Measurements from ENCODE around the gene ATP13A2.

ATP13A2 gene

GRCh38 chr1:17027900-17028299 lies 16.2 kb upstream of the ATP13A2 start:
- H3K36me3 ChIP-seq (ENCODE audit: insufficient read depth, low read length): peaks cover 67% of the 10 kb centered on the region
- H3K4me1 ChIP-seq (ENCODE audit: insufficient read depth, low read length): no peaks in the 10 kb centered on the region
- no peaks in the 10 kb centered on the region for H3K9me3 ChIP-seq (ENCODE audit: low read length)
- no peak overlapping the region for H3K4me3 ChIP-seq (ENCODE audit: low read depth in 1 of 2, low read length in 2 of 2)
- no peaks in the 10 kb centered on the region for H3K27me3 ChIP-seq (ENCODE audit: control insufficient read depth in 1 of 2, insufficient read depth in 2 of 2, low read length in 2 of 2)
- no peak overlapping the region for H3K9ac ChIP-seq (ENCODE audit: low read length)
- H3K27ac ChIP-seq (ENCODE audit: low read depth, low read length): no peak overlapping the region

DNA sequence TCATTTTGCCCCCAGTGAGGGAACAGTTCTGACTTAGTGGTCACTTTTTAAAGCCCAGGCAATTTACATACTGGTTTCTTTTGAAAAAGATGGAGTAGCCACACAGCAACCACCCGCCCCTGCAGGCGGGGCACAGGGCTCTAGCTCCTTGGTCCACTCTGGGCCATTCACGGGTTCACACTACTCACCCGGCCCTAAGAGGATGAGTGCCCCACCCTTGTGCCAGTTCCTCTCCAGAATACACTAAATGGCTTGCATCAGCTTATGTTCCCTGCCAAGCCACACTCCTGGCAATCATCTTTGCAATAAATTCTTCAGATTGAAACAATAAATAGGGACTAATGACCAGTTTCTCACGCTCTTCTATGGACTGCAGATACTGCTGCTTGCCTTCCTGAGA lies 15.7 kb upstream of the ATP13A2 start:
- no peaks in the 10 kb centered on the region for H3K4me1 ChIP-seq (ENCODE audit: insufficient read depth, low read length)
- no peak overlapping the region for H3K9ac ChIP-seq (ENCODE audit: low read length)
- no peak overlapping the region for H3K27ac ChIP-seq (ENCODE audit: low read depth, low read length)
- H3K9me3 ChIP-seq (ENCODE audit: low read length): no peaks in the 10 kb centered on the region
- no peak overlapping the region for H3K4me3 ChIP-seq (ENCODE audit: low read depth in 1 of 2, low read length in 2 of 2)
- H3K27me3 ChIP-seq (ENCODE audit: control insufficient read depth in 1 of 2, insufficient read depth in 2 of 2, low read length in 2 of 2): no peaks in the 10 kb centered on the region
- peaks cover 67% of the 10 kb centered on the region for H3K36me3 ChIP-seq (ENCODE audit: insufficient read depth, low read length)

GRCh38 chr1:17024721-17025120 lies 13.0 kb upstream of the ATP13A2 start:
- Histone ChIP-seq H3K36me3 (ENCODE audit: insufficient read depth, low read length) (peaks cover 86% of the 10 kb centered on the region), H3K27me3 (ENCODE audit: control insufficient read depth in 1 of 2, insufficient read depth in 2 of 2, low read length in 2 of 2) (no peaks in the 10 kb centered on the region)

DNA sequence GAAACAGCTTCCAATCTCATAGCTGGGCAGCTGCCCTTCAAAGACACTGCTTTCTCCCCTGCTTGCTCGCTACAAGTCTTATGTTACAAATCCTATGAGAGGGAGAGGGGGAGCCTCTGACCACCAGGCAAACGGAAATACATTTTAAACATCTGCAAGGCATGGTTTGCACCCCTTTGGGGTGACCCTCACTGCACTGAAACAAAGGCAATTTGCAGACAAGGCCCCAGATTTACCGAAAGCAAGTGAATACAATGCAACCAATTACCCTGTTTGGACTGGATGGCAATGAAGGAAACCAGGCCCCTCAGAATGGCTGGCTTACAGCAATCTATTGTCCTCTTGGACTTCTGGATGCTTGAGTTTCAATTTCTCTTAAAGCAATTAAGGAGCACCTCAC lies 11.8 kb upstream of the ATP13A2 start:
- H3K4me1 ChIP-seq (ENCODE audit: insufficient read depth, low read length): peaks cover 11% of the 10 kb centered on the region
- no peak overlapping the region for H3K4me3 ChIP-seq (ENCODE audit: low read depth in 1 of 2, low read length in 2 of 2)
- no peaks in the 10 kb centered on the region for H3K27me3 ChIP-seq (ENCODE audit: control insufficient read depth in 1 of 2, insufficient read depth in 2 of 2, low read length in 2 of 2)
- H3K27ac ChIP-seq (ENCODE audit: low read depth, low read length): no peak overlapping the region
- H3K9ac ChIP-seq (ENCODE audit: low read length): no peak overlapping the region
- no peaks in the 10 kb centered on the region for H3K9me3 ChIP-seq (ENCODE audit: low read length)
- peaks cover 93% of the 10 kb centered on the region for H3K36me3 ChIP-seq (ENCODE audit: insufficient read depth, low read length)

More at GRCh38 chr1:17024721-17025120, 13.0 kb upstream of the ATP13A2 start:
- no peak overlapping the region for H3K9ac ChIP-seq (ENCODE audit: low read length)
- peaks cover 11% of the 10 kb centered on the region for H3K4me1 ChIP-seq (ENCODE audit: insufficient read depth, low read length)
- no peaks in the 10 kb centered on the region for H3K9me3 ChIP-seq (ENCODE audit: low read length)
- H3K4me3 ChIP-seq (ENCODE audit: low read depth in 1 of 2, low read length in 2 of 2): no peak overlapping the region
- H3K27ac ChIP-seq (ENCODE audit: low read depth, low read length): no peak overlapping the region

- Histone ChIP-seq H3K27me3 (ENCODE audit: control insufficient read depth in 1 of 2, insufficient read depth in 2 of 2, low read length in 2 of 2) (no peaks in the 10 kb centered on the region), H3K4me1 (ENCODE audit: insufficient read depth, low read length) (peaks cover 11% of the 10 kb centered on the region), H3K9ac (ENCODE audit: low read length) (no peak overlapping the region), H3K9me3 (ENCODE audit: low read length) (no peaks in the 10 kb centered on the region), H3K4me3 (ENCODE audit: low read depth in 1 of 2, low read length in 2 of 2) (no peak overlapping the region), H3K27ac (ENCODE audit: low read depth, low read length) (no peak overlapping the region), H3K36me3 (ENCODE audit: insufficient read depth, low read length) (peaks cover 91% of the 10 kb centered on the region)
These were observed 11.4 kb upstream of the ATP13A2 start for GRCh38 chr1:17023102-17023501.

GRCh38 chr1:17021896-17022295 lies 10.2 kb upstream of the ATP13A2 start:
- no peak overlapping the region for H3K4me3 ChIP-seq (ENCODE audit: low read depth in 1 of 2, low read length in 2 of 2)
- H3K36me3 ChIP-seq (ENCODE audit: insufficient read depth, low read length): peaks cover 86% of the 10 kb centered on the region
- no peak overlapping the region for H3K9ac ChIP-seq (ENCODE audit: low read length)
- no peak overlapping the region for H3K27ac ChIP-seq (ENCODE audit: low read depth, low read length)
- H3K4me1 ChIP-seq (ENCODE audit: insufficient read depth, low read length): peaks cover 11% of the 10 kb centered on the region
- H3K9me3 ChIP-seq (ENCODE audit: low read length): no peaks in the 10 kb centered on the region
- H3K27me3 ChIP-seq (ENCODE audit: control insufficient read depth in 1 of 2, insufficient read depth in 2 of 2, low read length in 2 of 2): no peaks in the 10 kb centered on the region

GRCh38 chr1:17020502-17020901 lies 8.8 kb upstream of the ATP13A2 start:
- Histone ChIP-seq H3K9ac (ENCODE audit: low read length) (no peak overlapping the region), H3K27me3 (ENCODE audit: control insufficient read depth in 1 of 2, insufficient read depth in 2 of 2, low read length in 2 of 2) (no peaks in the 10 kb centered on the region), H3K27ac (ENCODE audit: low read depth, low read length) (no peak overlapping the region), H3K4me1 (ENCODE audit: insufficient read depth, low read length) (peaks cover 11% of the 10 kb centered on the region), H3K4me3 (ENCODE audit: low read depth in 1 of 2, low read length in 2 of 2) (no peak overlapping the region), H3K36me3 (ENCODE audit: insufficient read depth, low read length) (peaks cover 72% of the 10 kb centered on the region), H3K9me3 (ENCODE audit: low read length) (no peaks in the 10 kb centered on the region)

GRCh38 chr1:17018849-17019248 lies 7.1 kb upstream of the ATP13A2 start:
- peaks cover 11% of the 10 kb centered on the region for H3K4me1 ChIP-seq (ENCODE audit: insufficient read depth, low read length)
- no peaks in the 10 kb centered on the region for H3K27me3 ChIP-seq (ENCODE audit: control insufficient read depth in 1 of 2, insufficient read depth in 2 of 2, low read length in 2 of 2)
- no peak overlapping the region for H3K27ac ChIP-seq (ENCODE audit: low read depth, low read length)
- H3K9me3 ChIP-seq (ENCODE audit: low read length): no peaks in the 10 kb centered on the region
- H3K36me3 ChIP-seq (ENCODE audit: insufficient read depth, low read length): peaks cover 59% of the 10 kb centered on the region
- no peak overlapping the region for H3K9ac ChIP-seq (ENCODE audit: low read length)
- H3K4me3 ChIP-seq (ENCODE audit: low read depth in 1 of 2, low read length in 2 of 2): no peak overlapping the region

- Histone ChIP-seq H3K9ac (ENCODE audit: low read length) (no peak overlapping the region), H3K9me3 (ENCODE audit: low read length) (no peaks in the 10 kb centered on the region), H3K36me3 (ENCODE audit: insufficient read depth, low read length) (peaks cover 45% of the 10 kb centered on the region), H3K4me1 (ENCODE audit: insufficient read depth, low read length) (peaks cover 12% of the 10 kb centered on the region), H3K27ac (ENCODE audit: low read depth, low read length) (no peak overlapping the region), H3K4me3 (ENCODE audit: low read depth in 1 of 2, low read length in 2 of 2) (no peak overlapping the region), H3K27me3 (ENCODE audit: control insufficient read depth in 1 of 2, insufficient read depth in 2 of 2, low read length in 2 of 2) (no peaks in the 10 kb centered on the region)
These were observed 5.7 kb upstream of the ATP13A2 start for GRCh38 chr1:17017435-17017834.

- H3K4me3 ChIP-seq (ENCODE audit: low read depth in 1 of 2, low read length in 2 of 2): no peak overlapping the region
- H3K9me3 ChIP-seq (ENCODE audit: low read length): no peaks in the 10 kb centered on the region
- peaks cover 34% of the 10 kb centered on the region for H3K36me3 ChIP-seq (ENCODE audit: insufficient read depth, low read length)
- no peak overlapping the region for H3K9ac ChIP-seq (ENCODE audit: low read length)
- H3K4me1 ChIP-seq (ENCODE audit: insufficient read depth, low read length): peaks cover 17% of the 10 kb centered on the region
- H3K27me3 ChIP-seq (ENCODE audit: control insufficient read depth in 1 of 2, insufficient read depth in 2 of 2, low read length in 2 of 2): no peaks in the 10 kb centered on the region
- no peak overlapping the region for H3K27ac ChIP-seq (ENCODE audit: low read depth, low read length)
These were observed 4.6 kb upstream of the ATP13A2 start for GRCh38 chr1:17016317-17016661.

GRCh38 chr1:17014671-17015567 lies 3.2 kb upstream of the ATP13A2 start:
- H3K9me3 ChIP-seq (ENCODE audit: low read length): no peaks in the 10 kb centered on the region
- H3K27ac ChIP-seq (ENCODE audit: low read depth, low read length): no peak overlapping the region
- H3K4me1 ChIP-seq (ENCODE audit: insufficient read depth, low read length): peaks cover 18% of the 10 kb centered on the region
- peaks cover 20% of the 10 kb centered on the region for H3K36me3 ChIP-seq (ENCODE audit: insufficient read depth, low read length)
- H3K4me3 ChIP-seq (ENCODE audit: low read depth in 1 of 2, low read length in 2 of 2): no peak overlapping the region
- H3K9ac ChIP-seq (ENCODE audit: low read length): no peak overlapping the region
- no peaks in the 10 kb centered on the region for H3K27me3 ChIP-seq (ENCODE audit: control insufficient read depth in 1 of 2, insufficient read depth in 2 of 2, low read length in 2 of 2)
